Activated CD4-positive, alpha-beta T cell treated with anti-CD3 and anti-CD28 coated beads, Interleukin-2, amount 50 U/mL, for 48 hours (primary cell): Measurements from ENCODE around the gene CCM2.
A peak's percentile ranks its signal among the peaks of the same experiment; 100 is the strongest.
"Not testable (repeated sequence)": the region's sequence is repeated elsewhere in the genome, so short reads cannot be mapped to it uniquely, and the experiment has no call there.

Source experiments
- DNase-seq, 2 experiments: peaks; one replicate each; pipeline ENCODE4 v3.0.0-alpha.2; 2020

The CCM2 gene

GRCh38 chr7:45001826-45002225, 1.8 kb downstream of the CCM2 start:
- no peak for DNase-seq

GRCh38 chr7:45003789-45004188, 3.8 kb downstream of the CCM2 start:
- DNase-seq: no peak

GRCh38 chr7:45007106-45007505, 7.1 kb downstream of the CCM2 start:
- no peak for DNase-seq

- DNase-seq: no peak
Observed at GRCh38 chr7:45007571-45008328, 7.7 kb downstream of the CCM2 start.

- DNase-seq: no peak
Observed at GRCh38 chr7:45013465-45013967, 13.5 kb downstream of the CCM2 start.

- no peak for DNase-seq
Observed at GRCh38 chr7:45015313-45015712, 15.3 kb downstream of the CCM2 start.

- no peak for DNase-seq
Observed at GRCh38 chr7:45017253-45017652, 17.3 kb downstream of the CCM2 start.

GRCh38 chr7:45020915-45021314, 20.9 kb downstream of the CCM2 start:
- no peak for DNase-seq

GRCh38 chr7:45021604-45022296, 21.7 kb downstream of the CCM2 start:
- DNase-seq: peak in 1 of 2 experiments; percentile 24

GRCh38 chr7:45024126-45024744, 24.2 kb downstream of the CCM2 start:
- DNase-seq: no peak

GRCh38 chr7:45025473-45025872, 25.5 kb downstream of the CCM2 start:
- not testable (repeated sequence) for DNase-seq

- peak in 1 of 2 experiments; percentile 33 for DNase-seq
Observed at GRCh38 chr7:45026013-45026412, 26.0 kb downstream of the CCM2 start.

- DNase-seq: peak in 1 of 2 experiments; percentile 28
Observed at GRCh38 chr7:45026984-45027773, 27.2 kb downstream of the CCM2 start.

- DNase-seq: no peak
Observed at GRCh38 chr7:45027774-45028114, 27.7 kb downstream of the CCM2 start.

GRCh38 chr7:45028138-45028919, 28.3 kb downstream of the CCM2 start:
- peak in 1 of 2 experiments; percentile 30 for DNase-seq

GRCh38 chr7:45028920-45029344, 28.9 kb downstream of the CCM2 start:
- DNase-seq: no peak

- DNase-seq: no peak
Observed at GRCh38 chr7:45031829-45032228, 31.8 kb downstream of the CCM2 start.

GRCh38 chr7:45032421-45032820, 32.4 kb downstream of the CCM2 start:
- DNase-seq: no peak

GRCh38 chr7:45033261-45033930, 33.4 kb downstream of the CCM2 start:
- DNase-seq: peak in 1 of 2 experiments; percentile 27

GRCh38 chr7:45033931-45034290, 33.9 kb downstream of the CCM2 start:
- no peak for DNase-seq

GRCh38 chr7:45034710-45035109, 34.7 kb downstream of the CCM2 start:
- not testable (repeated sequence) for DNase-seq

GRCh38 chr7:45035371-45035770, 35.4 kb downstream of the CCM2 start:
- no peak for DNase-seq
